ENCODE results near the gene EDIL3. TPM values are rescaled to one million over a fixed set of nuclear protein-coding genes. Genes with fewer than 3 reads are reported as not detected.

The EDIL3 gene
- total and polyA plus RNA-seq, 10 of the 15 experiments (the other 5 are each of a cell fraction or from before 2014, with no cell fraction given) = 0.01 to 0.62 (median 0.20) TPM

GRCh38 chr5:84378961-84379360 is 5.7 kb downstream of the EDIL3 start:
- DNase-seq (ENCODE audit: low read depth, low spot score) (no peak), FAIRE-seq (no peak), ATAC-seq (no peak)
- Histone ChIP-seq H3K27me3 (replicated peaks in 1 of 2; ENCODE audit: control insufficient read depth in 2 of 2, insufficient read depth in 2 of 2, low read length in 1 of 2) (peaks cover 7 to 9% of the 10 kb centered on the region in 2 experiments), H4K20me1 (ENCODE audit: control insufficient read depth, insufficient read depth) (no peaks in the 10 kb centered on the region), H3K27ac (ENCODE audit: control insufficient read depth, insufficient read depth) (no peak overlapping the region), H2AFZ (ENCODE audit: control insufficient read depth, low read depth, low read length) (no peak overlapping the region), H3K4me3 (no peak overlapping the region), H3K79me2 (ENCODE audit: control insufficient read depth, insufficient read depth, low read length) (no peaks in the 10 kb centered on the region), H3K4me1 (ENCODE audit: control insufficient read depth, insufficient read depth, low read length) (no peaks in the 10 kb centered on the region), H3K4me2 (ENCODE audit: control insufficient read depth, insufficient read depth) (no peak overlapping the region), H3K36me3 (ENCODE audit: control insufficient read depth in 2 of 2, insufficient read depth in 2 of 2, low read length in 1 of 2) (no peaks in the 10 kb centered on the region), H3K9me3 (replicated peaks; ENCODE audit: control insufficient read depth, insufficient read depth, low read length) (no peaks in the 10 kb centered on the region), H3K9ac (ENCODE audit: control insufficient read depth, insufficient read depth, low read length) (no peak overlapping the region)
- ChIA-PET RAD21 (ENCODE audit: unreplicated experiment) (no interaction called here), SMC1A (ENCODE audit: uncharacterized antibody, unreplicated experiment) (interaction anchor here (1.1 kb wide), 1 partner anchor 9 kb away, joined by 4 read pairs; no protein-coding TSS in a partner anchor), POLR2A (no interaction called here), CTCF (interaction anchor here (1.0 to 1.8 kb wide), 2 partner anchors 104 to 290 kb away, joined by 3 to 5 read pairs; no protein-coding TSS in a partner anchor)
- intact Hi-C loops (cut with micrococcal nuclease; ENCODE audit: unreplicated experiment) = loop anchor here (5.0 kb wide), 1 partner anchor 102 kb away; no protein-coding TSS in a partner anchor
- TF ChIP-seq HDAC2 (IDR thresholded peaks at IDR 0.05) (no peak), NKRF (conservative IDR thresholded peaks at IDR 0.05) (no peak), IRF3 (IDR thresholded peaks at IDR 0.05) (no peak), NBN (IDR thresholded peaks at IDR 0.05) (no peak), NFXL1 (IDR thresholded peaks at IDR 0.05; ENCODE audit: borderline replicate concordance) (no peak), NR2C1 (IDR thresholded peaks at IDR 0.05) (no peak), SRF (IDR thresholded peaks at IDR 0.05; ENCODE audit: low read depth in 2 of 2, low read length in 2 of 2) (no peak), IKZF1 (conservative IDR thresholded peaks at IDR 0.05) (no peak), SREBF2 (IDR thresholded peaks at IDR 0.05; ENCODE audit: low read length) (no peak), SUZ12 (IDR thresholded peaks at IDR 0.05; ENCODE audit: unreplicated experiment) (no peak), ZNF207 (IDR thresholded peaks at IDR 0.05; ENCODE audit: borderline replicate concordance) (no peak), IRF5 (IDR thresholded peaks at IDR 0.05; ENCODE audit: borderline replicate concordance) (no peak), ZBED1 (IDR thresholded peaks at IDR 0.05; ENCODE audit: borderline replicate concordance) (no peak), ZBTB4 (CRISPR knock-in tag; IDR thresholded peaks at IDR 0.05) (no peak), PKNOX1 (IDR thresholded peaks at IDR 0.05) (no peak), RAD51 (IDR thresholded peaks at IDR 0.05) (no peak), ATF7 (IDR thresholded peaks at IDR 0.05; ENCODE audit: low read depth) (no peak)
- in situ Hi-C loops (cut with MboI) = no loop called here
- no TSS peak for BruUV-seq (replicated peaks)
- 0% methylated on average over 2 of the region's 2 CpGs for WGBS (ENCODE audit: insufficient coverage, insufficient replicate concordance, low lambda C conversion rate, missing lambda C conversion rate)
